ENCODE data around the gene BZW1.

BZW1 gene

DNA sequence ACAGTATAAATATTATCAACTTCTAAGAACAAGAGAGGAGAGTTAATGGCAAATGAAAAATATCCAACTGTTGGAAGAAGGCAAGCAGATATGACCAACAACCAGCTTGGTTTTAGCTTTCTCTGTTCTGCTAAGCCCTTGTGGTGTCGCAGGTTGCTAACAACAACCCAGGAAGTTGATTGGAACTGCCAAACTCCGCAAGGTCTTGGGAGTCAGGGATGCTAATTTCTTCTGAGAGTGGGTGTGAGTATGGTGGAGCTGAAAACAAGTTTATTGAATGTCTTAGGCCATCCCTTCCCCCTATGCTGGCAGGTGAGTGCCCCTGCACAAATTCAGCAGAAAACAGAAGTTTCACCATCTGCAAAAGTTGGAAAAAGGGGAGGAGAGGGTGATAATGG, 17.5 kb downstream of the BZW1 start:
- no peak for DNase-seq (ENCODE audit: low spot score)

- no peak for DNase-seq (ENCODE audit: low spot score)
Measured at GRCh38 chr2:200834701-200835100, 23.0 kb downstream of the BZW1 start.

- DNase-seq (ENCODE audit: low spot score) = no peak
Measured at GRCh38 chr2:200839513-200839912, 27.8 kb downstream of the BZW1 start.

DNA sequence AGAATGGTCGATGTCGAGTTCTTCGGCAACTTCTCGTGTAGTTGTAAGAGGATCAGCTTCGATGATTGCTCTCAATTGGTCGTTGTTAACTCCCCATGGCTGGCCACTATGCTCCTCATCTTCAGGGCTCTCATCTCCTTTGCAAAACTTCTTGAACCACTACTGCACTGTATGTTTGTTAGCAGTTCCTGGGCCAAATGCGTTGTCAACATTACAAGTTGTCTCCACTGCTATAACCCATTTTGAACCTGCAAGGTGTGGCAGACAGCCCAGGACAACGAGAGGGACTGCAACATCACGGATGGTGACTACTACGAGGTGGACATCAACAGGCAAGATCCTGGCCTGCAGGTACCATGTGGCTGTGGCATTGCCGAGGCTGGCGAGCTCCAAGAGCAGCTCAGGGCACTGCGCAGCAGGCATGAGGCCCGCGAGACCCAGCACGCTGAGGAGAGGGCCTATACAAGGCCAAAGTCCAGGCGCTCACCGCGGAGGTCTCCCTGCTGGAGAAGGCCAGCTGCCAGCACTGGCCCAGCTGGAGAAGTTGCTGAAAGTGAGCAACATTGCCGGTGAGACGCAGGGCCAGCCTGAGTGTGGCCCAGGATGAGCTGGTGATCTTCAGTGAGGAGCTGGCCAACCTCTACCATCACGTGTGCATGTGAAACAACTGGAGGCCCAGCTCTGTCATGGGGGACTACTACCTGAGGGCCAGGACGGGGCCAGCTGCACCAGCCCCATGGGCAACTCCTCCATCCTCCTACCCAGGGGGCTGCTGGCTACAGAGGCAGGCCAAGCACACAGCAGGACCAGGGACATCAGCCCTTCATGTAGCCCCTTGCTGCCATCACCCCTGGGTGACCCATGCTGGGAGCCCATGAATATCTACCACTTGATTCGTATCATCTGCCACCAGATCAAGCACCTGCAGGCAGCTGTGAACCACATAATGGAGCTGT, 32.6 kb downstream of the BZW1 start:
- DNase-seq (ENCODE audit: low spot score) = no peak

DNA sequence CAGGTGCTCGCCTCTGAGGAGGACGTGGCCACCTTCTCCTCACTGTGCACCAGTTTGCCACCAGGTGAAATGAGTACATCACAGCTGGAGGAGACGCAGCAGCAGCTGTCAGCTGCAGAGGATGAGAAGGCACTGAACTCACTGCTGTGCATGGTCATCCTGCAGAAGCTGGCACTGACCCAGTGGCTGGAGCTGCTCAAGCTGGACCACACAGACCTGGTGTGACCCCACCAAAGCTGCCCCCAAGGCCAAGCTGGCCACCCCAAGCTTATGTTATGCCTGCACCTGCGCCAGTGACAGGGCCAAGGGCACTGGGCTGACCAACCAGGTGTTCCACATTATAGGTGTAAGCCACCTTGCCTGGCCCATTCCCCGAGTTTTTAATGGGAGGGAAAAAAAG, 33.5 kb downstream of the BZW1 start:
- no peak for DNase-seq (ENCODE audit: low spot score)

DNA sequence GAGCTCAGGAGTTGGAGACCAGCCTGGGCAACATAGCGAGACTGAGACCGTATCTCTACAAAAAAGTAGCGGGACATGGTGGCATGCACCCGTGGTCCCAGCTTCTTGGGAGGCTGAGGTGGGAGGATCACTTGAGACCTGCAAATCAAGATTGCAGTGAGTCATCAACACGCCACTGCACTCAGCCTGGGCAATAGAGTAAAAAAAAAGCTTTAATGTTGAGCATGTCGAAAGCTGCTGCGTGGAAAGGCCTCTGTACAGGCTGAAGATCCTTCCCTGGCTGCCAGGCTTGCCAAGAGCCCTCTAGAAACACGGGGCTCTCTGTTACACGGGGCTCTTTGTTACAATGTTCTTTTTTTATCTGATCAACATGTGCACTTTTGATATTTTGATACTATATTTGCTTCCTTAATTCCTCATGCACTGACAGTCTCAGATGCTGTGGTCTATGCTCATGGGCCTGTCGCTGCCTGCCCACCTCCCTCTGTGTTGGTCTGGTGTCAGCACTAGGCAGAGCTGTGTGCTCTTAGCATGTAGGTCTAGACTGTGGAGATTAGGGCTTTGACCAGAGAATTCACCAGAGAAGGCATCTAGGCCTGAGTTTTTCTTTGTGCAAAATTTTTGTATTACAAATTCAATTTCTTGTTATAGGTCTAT, 34.1 kb downstream of the BZW1 start:
- DNase-seq (ENCODE audit: low spot score) = no peak

DNA sequence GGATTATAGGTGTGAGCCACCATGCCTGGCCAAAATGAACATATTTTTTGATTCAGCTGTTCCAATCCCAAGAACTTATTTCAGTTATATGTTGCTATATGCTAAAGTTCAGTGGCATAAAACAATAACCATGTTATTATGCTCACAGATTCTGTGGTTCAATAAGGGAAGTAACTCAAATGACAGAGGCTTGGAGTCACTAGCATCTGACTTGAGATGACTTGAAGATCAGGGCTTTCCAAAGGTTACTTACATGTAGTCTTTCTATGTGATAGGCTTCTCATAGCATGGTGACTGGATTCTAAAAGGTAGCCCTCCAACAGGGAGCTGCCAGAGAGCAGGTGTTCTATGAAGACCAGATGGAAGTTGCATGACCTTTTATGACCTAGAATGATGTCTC, 35.6 kb downstream of the BZW1 start:
- DNase-seq (ENCODE audit: low spot score) = no peak

GRCh38 chr2:200847939-200848338, 36.2 kb downstream of the BZW1 start:
- DNase-seq (ENCODE audit: low spot score) = no peak

GRCh38 chr2:200850512-200851256, 39.0 kb downstream of the BZW1 start:
- no peak for DNase-seq (ENCODE audit: low spot score)

DNA sequence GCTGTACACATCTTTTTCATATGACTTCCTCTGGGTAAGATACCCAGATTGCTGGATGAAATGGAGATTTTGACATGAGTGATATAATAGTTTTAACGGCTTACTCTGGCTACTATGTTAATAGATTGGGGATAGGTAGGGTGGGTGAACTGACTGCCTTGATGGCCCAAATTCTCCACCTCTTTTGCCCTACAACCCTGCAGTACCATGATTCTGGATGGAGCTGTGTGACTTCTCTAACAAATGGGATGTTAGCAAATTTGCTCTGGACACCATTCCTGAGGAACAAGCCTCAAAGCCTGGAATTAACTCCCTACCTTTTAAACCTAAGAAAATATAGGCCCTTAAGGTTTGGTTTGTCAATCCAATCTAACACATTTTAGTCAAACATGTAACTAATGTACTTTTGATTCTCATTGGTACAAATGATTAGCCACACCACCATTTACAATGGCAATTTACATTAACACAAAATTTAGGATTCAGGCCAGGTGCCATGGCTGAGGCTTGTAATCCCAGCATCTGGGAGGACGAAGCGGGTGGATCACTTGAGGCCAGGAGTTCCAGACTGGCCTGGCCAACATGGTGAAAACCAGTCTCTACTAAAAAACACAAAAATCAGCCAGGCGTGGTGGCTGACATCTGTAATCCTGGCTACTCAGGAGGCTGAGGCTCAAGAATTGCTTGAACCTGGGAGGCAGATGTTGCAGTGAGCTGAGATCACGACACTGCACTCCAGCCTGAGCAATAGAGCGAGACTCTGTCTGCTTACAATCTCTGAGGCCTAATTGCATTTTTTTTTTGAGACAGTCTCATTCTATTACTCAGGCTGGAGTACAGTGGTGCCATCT, 39.9 kb downstream of the BZW1 start:
- DNase-seq (ENCODE audit: low spot score) = no peak

GRCh38 chr2:200852605-200853004, 40.9 kb downstream of the BZW1 start:
- DNase-seq (ENCODE audit: low spot score) = no peak

GRCh38 chr2:200856806-200857205, 45.1 kb downstream of the BZW1 start:
- DNase-seq (ENCODE audit: low spot score) = no peak

- no peak for DNase-seq (ENCODE audit: low spot score)
Measured at GRCh38 chr2:200860092-200860795, 48.5 kb downstream of the BZW1 start.

GRCh38 chr2:200861617-200862155, 50.0 kb downstream of the BZW1 start:
- DNase-seq (ENCODE audit: low spot score) = no peak

DNA sequence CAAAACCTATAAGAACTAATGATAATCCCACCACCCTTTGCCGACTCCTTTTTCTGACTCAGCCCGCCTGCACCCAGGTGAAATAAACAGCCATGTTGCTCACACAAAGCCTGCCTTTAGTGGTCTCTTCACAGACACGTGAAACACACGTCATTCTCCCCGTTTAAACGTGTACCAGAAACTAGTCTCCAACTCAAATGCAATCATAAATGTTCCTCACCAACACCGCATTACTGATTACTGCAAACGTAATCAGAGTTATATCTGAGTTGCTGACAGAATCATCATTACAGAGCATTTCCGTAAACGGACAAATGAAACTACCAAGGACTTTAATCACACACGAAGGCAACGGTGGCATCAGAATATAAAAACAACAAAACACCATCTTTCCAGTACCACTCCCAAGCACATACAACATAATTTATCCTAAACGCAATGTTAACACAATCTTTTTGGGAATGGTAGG, 50.9 kb downstream of the BZW1 start:
- peak; percentile 25 for DNase-seq (ENCODE audit: low spot score)

DNA sequence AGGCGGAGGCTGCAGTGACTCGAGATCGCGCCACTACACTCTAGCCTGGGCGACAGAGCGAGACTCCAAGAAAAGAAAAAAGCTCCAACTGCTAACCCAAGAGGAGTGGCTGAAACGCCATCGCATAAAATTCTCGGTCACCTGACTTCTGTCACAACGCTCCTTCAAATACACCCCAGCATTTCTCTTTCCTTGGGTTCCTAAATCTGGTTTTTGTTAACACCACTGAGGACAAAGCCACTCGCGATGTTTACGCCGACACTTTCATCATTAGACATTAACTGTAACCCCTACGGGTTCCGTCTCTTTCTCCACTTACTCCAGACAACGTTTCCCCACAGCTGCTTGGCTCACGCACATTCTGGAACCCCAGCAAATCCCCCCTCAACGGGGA, 52.1 kb downstream of the BZW1 start:
- DNase-seq (ENCODE audit: low spot score) = peak; percentile 26

DNA sequence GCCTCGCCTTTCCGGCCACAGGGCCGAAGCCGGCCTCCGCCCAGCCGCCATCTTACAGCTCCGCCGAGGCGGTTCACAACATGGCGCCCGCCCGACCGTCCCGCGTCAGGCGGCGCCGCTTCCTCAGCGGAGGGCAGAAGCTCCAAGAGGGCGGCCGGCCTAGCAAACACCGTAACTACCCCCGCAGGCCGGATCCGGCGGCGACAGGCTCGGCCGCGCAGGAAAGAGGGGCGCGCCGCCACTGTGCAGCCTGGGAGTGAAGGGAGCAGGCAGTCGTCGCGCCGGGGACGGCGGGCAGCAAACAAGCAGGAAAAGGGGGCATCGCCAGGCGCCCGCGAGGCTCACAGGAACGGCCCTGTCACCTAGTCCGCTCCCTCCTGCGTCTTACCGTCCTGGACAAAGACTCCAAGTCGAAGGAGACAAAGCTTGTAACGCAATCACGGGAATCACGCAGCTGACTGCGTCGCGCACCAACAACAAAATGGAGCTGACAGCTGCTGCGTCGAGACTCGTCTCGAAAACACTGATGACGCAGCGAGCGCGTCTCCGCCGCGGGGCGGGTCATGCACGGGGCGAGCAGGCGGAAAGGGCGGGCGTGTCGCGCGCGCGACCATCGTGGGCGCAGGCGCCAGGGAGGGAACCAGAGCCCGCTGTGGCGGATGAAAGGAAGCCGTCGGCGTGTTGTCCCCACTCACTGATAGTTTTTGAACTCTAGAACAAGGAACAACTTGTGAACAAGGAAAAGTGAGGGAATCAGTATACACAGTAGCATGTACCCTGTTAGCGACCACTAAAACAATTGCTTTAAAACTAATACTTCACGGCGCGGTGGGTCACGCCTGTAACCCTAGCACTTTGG, 52.7 kb downstream of the BZW1 start, which contains the start of gene CLK1:
CLK1 (minus strand) TSS at position 483 of the 859 bp plus-strand sequence. CDS start 2,796 bp downstream, outside the sequence.
- peak; percentile 91 for DNase-seq (ENCODE audit: low spot score)

DNA sequence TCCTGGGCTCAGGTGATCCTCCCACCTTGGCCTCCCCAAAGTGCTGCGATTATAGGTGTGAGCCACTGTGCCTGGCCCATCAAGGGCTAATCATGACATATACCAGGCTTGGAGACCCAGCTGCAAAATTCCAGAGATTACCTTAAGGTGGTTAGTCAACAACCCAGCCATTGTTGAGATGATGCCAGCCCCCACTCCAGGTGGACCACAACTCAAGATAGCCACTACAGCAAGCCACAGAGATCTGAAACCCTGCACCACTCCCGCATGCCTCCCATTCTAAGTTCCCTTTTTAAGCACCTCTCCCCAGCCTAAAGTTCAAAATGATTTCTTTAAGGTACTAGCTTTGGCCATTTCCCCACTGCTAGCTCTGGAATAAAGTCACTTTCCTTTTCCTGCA, 57.3 kb downstream of the BZW1 start:
- no peak for DNase-seq (ENCODE audit: low spot score)

DNA sequence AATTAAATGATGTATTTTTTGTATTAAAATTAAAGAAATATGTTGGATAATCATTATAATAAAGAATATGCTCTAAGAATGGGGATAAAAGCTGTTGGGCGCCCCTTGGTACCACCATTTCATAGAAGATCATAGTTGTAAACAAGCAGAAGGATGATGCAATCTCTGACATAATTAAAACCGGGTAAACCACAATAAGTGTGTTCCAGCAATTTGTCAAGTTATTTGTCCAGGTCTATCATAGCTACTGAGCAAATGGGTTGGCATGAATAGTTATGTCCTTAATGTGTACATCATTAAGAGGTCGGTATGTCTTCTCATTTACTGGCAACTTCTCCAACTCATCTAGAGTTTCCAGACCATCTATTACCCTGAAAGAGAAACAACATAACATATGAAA, 59.4 kb downstream of the BZW1 start:
- DNase-seq (ENCODE audit: low spot score) = no peak

All from SK-N-DZ (cell line).